ENCODE results near the gene ZNF678.

The ZNF678 gene

GRCh38 chr1:227723474-227723873 lies 160.1 kb downstream of the ZNF678 start:
- DNase-seq (ENCODE audit: low spot score), result no peak

- DNase-seq (ENCODE audit: low spot score), result no peak
Observed at GRCh38 chr1:227725046-227725445, 161.7 kb downstream of the ZNF678 start.

- no peak for DNase-seq (ENCODE audit: low spot score)
Observed at GRCh38 chr1:227726318-227726717, 163.0 kb downstream of the ZNF678 start.
